Lung microvascular endothelial cell (primary cell): ENCODE results near the gene SLC22A4. TPM values are rescaled to one million over a fixed set of nuclear protein-coding genes. Genes with fewer than 3 reads are reported as not detected.

Source experiments
- DNase-seq, 2 donors: peaks; one replicate each; pipeline versions ENCODE4 v3.0.0 to v3.0.0-alpha.2; 2010; ENCODE audit warnings: low read depth in 2 of 2
- total RNA-seq: library from RNA; depleted of rRNA; stranded (reverse); fragments of >200 nt; gene quantifications from 2 replicates; pipeline ENCODE4 v1.2.1, GENCODE V29; 2014

Gene SLC22A4
- total RNA-seq, 1 donor from 2014 or later = 2.4 TPM

GRCh38 chr5:132342291-132343180 is 48.3 kb downstream of the SLC22A4 start:
- no peak for DNase-seq

- DNase-seq = no peak
Observed at GRCh38 chr5:132344775-132345514, 50.8 kb downstream of the SLC22A4 start.

- no peak for DNase-seq
Observed at GRCh38 chr5:132353486-132353995, 59.3 kb downstream of the SLC22A4 start.

GRCh38 chr5:132354381-132355139 is 60.4 kb downstream of the SLC22A4 start:
- DNase-seq = no peak

GRCh38 chr5:132355140-132355765 is 61.1 kb downstream of the SLC22A4 start:
- no peak for DNase-seq

- DNase-seq = no peak
Observed at GRCh38 chr5:132358775-132359174, 64.6 kb downstream of the SLC22A4 start.

- no peak for DNase-seq
Observed at GRCh38 chr5:132362086-132362485, 67.9 kb downstream of the SLC22A4 start.

GRCh38 chr5:132363431-132364112 is 69.4 kb downstream of the SLC22A4 start:
- peak; percentile 28 to 88 for DNase-seq

- DNase-seq = peak in 1 of 2 donors; percentile 17
Observed at GRCh38 chr5:132364319-132364718, 70.1 kb downstream of the SLC22A4 start.

GRCh38 chr5:132365213-132365612 is 71.0 kb downstream of the SLC22A4 start:
- DNase-seq = no peak

GRCh38 chr5:132368186-132368585 is 74.0 kb downstream of the SLC22A4 start:
- DNase-seq = no peak

GRCh38 chr5:132369007-132369473 is 74.8 kb downstream of the SLC22A4 start:
- no peak for DNase-seq

- peak; percentile 61 to 62 for DNase-seq
Observed at GRCh38 chr5:132369474-132370180, 75.4 kb downstream of the SLC22A4 start, which contains the start of gene SLC22A5. Gene SLC22A5, plus strand, starts transcription at chr5:132369710. Its CDS starts 263 bp downstream, at chr5:132369973.

GRCh38 chr5:132370181-132370970 is 76.2 kb downstream of the SLC22A4 start:
- peak in 1 of 2 donors; percentile 13 for DNase-seq

GRCh38 chr5:132370971-132371602 is 76.9 kb downstream of the SLC22A4 start:
- DNase-seq = no peak

GRCh38 chr5:132371603-132371994 is 77.4 kb downstream of the SLC22A4 start:
- DNase-seq = no peak

- DNase-seq = no peak
Observed at GRCh38 chr5:132372127-132372526, 77.9 kb downstream of the SLC22A4 start.

GRCh38 chr5:132372542-132372941 is 78.3 kb downstream of the SLC22A4 start:
- no peak for DNase-seq
